NT2/D1 (cell line): ENCODE measurements around the gene OR52E2.

Experiments used
- SUZ12 ChIP-seq: IDR thresholded peaks from 2 replicates; pipeline ENCODE4 v1.6.1; 2011; ENCODE audit not compliant: insufficient read length, insufficient read depth; ENCODE audit errors: extremely low read depth
- ZNF274 ChIP-seq: IDR thresholded peaks from 2 replicates; pipeline ENCODE4 v1.6.1; 2011; ENCODE audit warnings: mild to moderate bottlenecking, low read depth, low read length

GRCh38 chr11:5065027-5065426, 5.6 kb upstream of the OR52E2 start:
- TF ChIP-seq SUZ12 = no peak
- TF ChIP-seq ZNF274 = no peak
